Tibial artery (tissue), 4 donors: ENCODE data around the gene CDO1.

Experiments
- DNase-seq, 2 donors: peaks; one replicate each; pipeline ENCODE4 v3.0.0-alpha.2; 2019
- H3K27ac ChIP-seq, 2 donors: fragments of 200-600 bp; sonication (generic) in 1 of 2; 1 replicate in 1 of 2; 2 replicates in 1 of 2; pipeline ENCODE4 v1.5.1; 2018 to 2019; ENCODE audit warnings: mild to moderate bottlenecking in 1 of 2
- H3K27me3 ChIP-seq, 2 donors: fragments of 200-600 bp; sonication (generic) in 1 of 2; one replicate each; pipeline versions ENCODE4 v1.5.1 to v1.6.0; 2016 to 2019
- H3K36me3 ChIP-seq, 3 donors: fragments of 200-600 bp; sonication (generic) in 2 of 3; one replicate each; pipeline ENCODE4 v1.5.1; 2016 to 2019; ENCODE audit warnings: mild to moderate bottlenecking in 2 of 3
- H3K4me1 ChIP-seq, 4 donors: fragments of 200-600 bp; sonication (generic) in 2 of 4; 1 replicate in 3 of 4; 2 replicates in 1 of 4; pipeline ENCODE4 v1.5.1; 2016 to 2019
- H3K4me3 ChIP-seq, 2 donors: fragments of 200-600 bp; sonication (generic) in 1 of 2; 1 replicate in 1 of 2; 2 replicates in 1 of 2; pipeline ENCODE4 v1.5.1; 2018 to 2019; ENCODE audit warnings: mild to moderate bottlenecking in 2 of 2
- H3K9me3 ChIP-seq, 3 donors: fragments of 200-600 bp; sonication (generic) in 1 of 3; one replicate each; pipeline ENCODE4 v1.5.1; 2016 to 2019
- CTCF ChIP-seq, 2 experiments: fragments of 200-600 bp in 1 of 2; fragments of 450-650 bp in 1 of 2; IDR thresholded peaks; one replicate each; pipeline ENCODE4 v1.5.1; 2017 to 2019; ENCODE audit warnings: antibody characterized with exemption in 2 of 2, mild to moderate bottlenecking in 1 of 2, moderate library complexity in 1 of 2
- intact Hi-C: fragments of 100-400 bp; cut with DNase I; formaldehyde crosslinking; loops from one replicate; pipeline ENCODE4 v1.15.0; 2023; ENCODE audit warnings: low total_unique reads

The CDO1 gene

GRCh38 chr5:115815693-115816225, 700 bp downstream of the CDO1 start:
- H3K4me3 ChIP-seq, result peak overlapping the region; percentile 51 to 59
- H3K9me3 ChIP-seq, result no peaks in the 10 kb centered on the region
- H3K4me1 ChIP-seq, result peaks cover 0 to 19% (median 11%) of the 10 kb centered on the region in 4 donors
- TF ChIP-seq CTCF (IDR thresholded peaks at IDR 0.05), result no peak
- intact Hi-C loops, result no loop called here
- H3K27ac ChIP-seq, result peak overlapping the region; percentile 53 to 72
- peaks cover 0 to 30% of the 10 kb centered on the region in 2 donors for H3K27me3 ChIP-seq
- peaks cover 0 to 4% (median 0%) of the 10 kb centered on the region in 3 donors for H3K36me3 ChIP-seq
- DNase-seq, result peak; percentile 39 to 67

GRCh38 chr5:115815006-115815692, 1.3 kb downstream of the CDO1 start:
- H3K4me1 ChIP-seq, result peaks cover 0 to 19% (median 11%) of the 10 kb centered on the region in 4 donors
- DNase-seq, result no peak
- peak overlapping the region; percentile 53 to 72 for H3K27ac ChIP-seq
- peaks cover 0 to 30% of the 10 kb centered on the region in 2 donors for H3K27me3 ChIP-seq
- H3K4me3 ChIP-seq, result peak overlapping the region; percentile 51 to 59
- no peaks in the 10 kb centered on the region for H3K9me3 ChIP-seq
- intact Hi-C loops, result no loop called here
- peaks cover 0 to 4% (median 0%) of the 10 kb centered on the region in 3 donors for H3K36me3 ChIP-seq
- no peak for TF ChIP-seq CTCF (IDR thresholded peaks at IDR 0.05)

- Histone ChIP-seq H3K9me3 (no peaks in the 10 kb centered on the region), H3K27ac (no peak overlapping the region), H3K27me3 (peaks cover 0 to 30% of the 10 kb centered on the region in 2 donors), H3K36me3 (peaks cover 0 to 4% (median 0%) of the 10 kb centered on the region in 3 donors), H3K4me1 (peaks cover 0 to 19% (median 11%) of the 10 kb centered on the region in 4 donors), H3K4me3 (no peak overlapping the region)
- no peak for DNase-seq
- intact Hi-C loops, result no loop called here
- TF ChIP-seq CTCF (IDR thresholded peaks at IDR 0.05), result no peak
Measured at GRCh38 chr5:115813719-115814118, 2.7 kb downstream of the CDO1 start.

GRCh38 chr5:115812372-115812771, 4.1 kb downstream of the CDO1 start:
- no peak overlapping the region for H3K4me3 ChIP-seq
- H3K27ac ChIP-seq, result no peak overlapping the region

GRCh38 chr5:115811406-115811805, 5.1 kb downstream of the CDO1 start:
- Histone ChIP-seq H3K27ac (no peak overlapping the region), H3K27me3 (peaks cover 0 to 27% of the 10 kb centered on the region in 2 donors), H3K36me3 (peaks cover 0 to 4% (median 4%) of the 10 kb centered on the region in 3 donors), H3K4me3 (no peak overlapping the region), H3K9me3 (no peaks in the 10 kb centered on the region), H3K4me1 (peaks cover 0 to 13% (median 9%) of the 10 kb centered on the region in 4 donors)
- no peak for DNase-seq
- TF ChIP-seq CTCF (IDR thresholded peaks at IDR 0.05), result no peak
- intact Hi-C loops, result no loop called here

More at GRCh38 chr5:115812372-115812771, 4.1 kb downstream of the CDO1 start:
- Histone ChIP-seq H3K9me3 (no peaks in the 10 kb centered on the region), H3K27me3 (peaks cover 0 to 30% of the 10 kb centered on the region in 2 donors), H3K36me3 (peaks cover 0 to 4% (median 4%) of the 10 kb centered on the region in 3 donors), H3K4me1 (peaks cover 0 to 19% (median 11%) of the 10 kb centered on the region in 4 donors)
- no peak for DNase-seq
- intact Hi-C loops, result no loop called here
- TF ChIP-seq CTCF (IDR thresholded peaks at IDR 0.05), result no peak
